H1 (cell line): ENCODE results near the gene SH3PXD2A. TPM values are rescaled to one million over a fixed set of nuclear protein-coding genes. Genes with fewer than 3 reads are reported as not detected.

Source experiments
- CTCF ChIA-PET: fragments of 300-600 bp; sonication (Branson Sonifier 250); formaldehyde crosslinking; loops from one replicate; lab custom pipeline; 2021; ENCODE audit not compliant: partially characterized antibody; lab: Charles Lee
- POLR2A ChIA-PET: fragments of 300-600 bp; sonication (Branson Sonifier 250); formaldehyde crosslinking; loops from one replicate; lab custom pipeline; 2021; ENCODE audit warnings: inconsistent platforms; ENCODE audit not compliant: partially characterized antibody; lab: Charles Lee
- DNase-seq, 2 experiments: peaks; one replicate each; pipeline versions ENCODE4 v3.0.0 to v3.0.0-alpha.2; 2010 to 2022; ENCODE audit warnings: low spot score in 2 of 2, low read depth in 1 of 2, mixed read lengths in 1 of 2
- FAIRE-seq: peaks from 2 replicates; lab custom pipeline; 2011; peaks lifted over from hg19 to GRCh38; lab: Jason Lieb, UNC
- H2AFZ ChIP-seq: 2 replicates; pipeline ENCODE4 v1.8.1; 2012; ENCODE audit warnings: low read length, inconsistent platforms
- H2AK5ac ChIP-seq: 2 replicates; pipeline ENCODE4 v1.6.1; 2013; ENCODE audit warnings: low read depth, low read length
- H2BK120ac ChIP-seq: replicated peaks from 2 replicates; pipeline ENCODE3; 2013; ENCODE audit warnings: low read depth, low read length, inconsistent platforms
- H2BK12ac ChIP-seq: 2 replicates; pipeline ENCODE4 v1.6.1; 2013; ENCODE audit warnings: low read depth, low read length
- H2BK15ac ChIP-seq: 2 replicates; pipeline ENCODE4 v1.6.1; 2013; ENCODE audit warnings: low read length
- H2BK20ac ChIP-seq: 2 replicates; pipeline ENCODE4 v1.6.1; 2013; ENCODE audit warnings: low read length
- H2BK5ac ChIP-seq: 2 replicates; pipeline ENCODE4 v1.6.1; 2013; ENCODE audit warnings: low read depth, low read length
- H3K14ac ChIP-seq: 2 replicates; pipeline ENCODE4 v1.6.1; 2013; ENCODE audit warnings: inconsistent platforms; ENCODE audit not compliant: insufficient read length
- H3K18ac ChIP-seq: 2 replicates; pipeline ENCODE4 v1.6.1; 2013; ENCODE audit warnings: low read length; ENCODE audit errors: extremely low read depth
- H3K23ac ChIP-seq: 2 replicates; pipeline ENCODE4 v1.6.1; 2013; ENCODE audit warnings: inconsistent platforms; ENCODE audit not compliant: insufficient read length
- H3K23me2 ChIP-seq: 2 replicates; pipeline ENCODE4 v1.6.1; 2013; ENCODE audit warnings: low read depth, low read length
- H3K27ac ChIP-seq: 2 replicates; pipeline ENCODE4 v1.6.1; 2011; ENCODE audit warnings: low read depth, low read length, inconsistent platforms
- H3K27me3 ChIP-seq, 4 experiments: replicated peaks in 1 of 4; 1 replicate in 1 of 4; 2 replicates in 3 of 4; pipeline versions ENCODE4 v1.6.1 to v1.8.1; 2011 to 2013; ENCODE audit warnings: low read length in 3 of 4, mild to moderate bottlenecking in 3 of 4, inconsistent platforms in 2 of 4, mixed read lengths in 2 of 4, moderate library complexity in 1 of 4; ENCODE audit not compliant: control insufficient read depth in 3 of 4, insufficient read depth in 3 of 4; ENCODE audit errors: extremely low read depth in 1 of 4
- H3K36me3 ChIP-seq, 4 experiments: 2 replicates each; pipeline versions ENCODE4 v1.6.1 to v1.8.1; 2011 to 2013; ENCODE audit warnings: mild to moderate bottlenecking in 4 of 4, low read length in 3 of 4, moderate library complexity in 2 of 4, control low read depth in 1 of 4, inconsistent platforms in 1 of 4; ENCODE audit not compliant: insufficient read depth in 4 of 4, control insufficient read depth in 2 of 4
- H3K4ac ChIP-seq: replicated peaks from 2 replicates; pipeline ENCODE3; 2013; ENCODE audit warnings: low read length, low read depth, mixed read lengths, inconsistent platforms; ENCODE audit not compliant: insufficient read length
- H3K4me1 ChIP-seq, 4 experiments: replicated peaks in 1 of 4; 1 replicate in 1 of 4; 2 replicates in 3 of 4; pipeline versions ENCODE4 v1.6.1 to v1.8.1; 2011 to 2013; ENCODE audit warnings: low read length in 3 of 4, inconsistent platforms in 2 of 4, mixed read lengths in 1 of 4; ENCODE audit not compliant: insufficient read depth in 4 of 4, control insufficient read depth in 3 of 4
- H3K4me2 ChIP-seq, 2 experiments: 2 replicates each; pipeline versions ENCODE4 v1.6.1 to v1.8.1; 2011 to 2013; ENCODE audit warnings: low read depth in 2 of 2, low read length in 2 of 2, control low read depth in 1 of 2, inconsistent platforms in 1 of 2, mild to moderate bottlenecking in 1 of 2; ENCODE audit not compliant: insufficient read depth in 1 of 2
- H3K4me3 ChIP-seq, 4 experiments: fragments of 200-600, 300-600 bp in 1 of 4; sonication (generic), shearing (Covaris generic), sonication (Bioruptor Twin) in 1 of 4; 2 replicates each; pipeline versions ENCODE4 v1.5.1 to v1.8.1; 2011 to 2016; ENCODE audit warnings: low read length in 4 of 4, low read depth in 3 of 4, control low read depth in 2 of 4, inconsistent platforms in 2 of 4, mild to moderate bottlenecking in 2 of 4, mixed read lengths in 1 of 4, moderate library complexity in 1 of 4; ENCODE audit not compliant: insufficient read depth in 2 of 4; ENCODE audit errors: extremely low read depth in 1 of 4
- H3K56ac ChIP-seq: replicated peaks from 2 replicates; pipeline ENCODE3; 2013; ENCODE audit warnings: low read depth, mild to moderate bottlenecking, mixed read lengths, low read length, inconsistent platforms; ENCODE audit not compliant: insufficient read length
- H3K79me1 ChIP-seq: 2 replicates; pipeline ENCODE4 v1.6.1; 2013; ENCODE audit warnings: low read depth, low read length, control low read depth
- H3K79me2 ChIP-seq, 2 experiments: 2 replicates each; pipeline versions ENCODE4 v1.6.1 to v1.8.1; 2012 to 2013; ENCODE audit warnings: low read length in 2 of 2, mild to moderate bottlenecking in 2 of 2, inconsistent platforms in 1 of 2; ENCODE audit not compliant: insufficient read depth in 2 of 2, control insufficient read depth in 1 of 2
- H3K9ac ChIP-seq, 4 experiments: replicated peaks in 1 of 4; 1 replicate in 1 of 4; 2 replicates in 3 of 4; pipeline versions ENCODE4 v1.6.1 to v1.8.1; 2011 to 2013; ENCODE audit warnings: low read depth in 3 of 4, low read length in 3 of 4, control low read depth in 2 of 4, mild to moderate bottlenecking in 2 of 4, moderate library complexity in 2 of 4, inconsistent platforms in 1 of 4; ENCODE audit errors: extremely low read depth in 1 of 4
- H3K9me3 ChIP-seq, 2 experiments: 2 replicates each; pipeline versions ENCODE4 v1.6.1 to v1.8.1; 2012 to 2013; ENCODE audit warnings: mild to moderate bottlenecking in 2 of 2, moderate library complexity in 2 of 2, control low read depth in 1 of 2, inconsistent platforms in 1 of 2, low read depth in 1 of 2, low read length in 1 of 2, mixed read lengths in 1 of 2; ENCODE audit not compliant: insufficient read depth in 2 of 2
- H4K20me1 ChIP-seq, 2 experiments: replicated peaks in 1 of 2; 2 replicates each; pipeline versions ENCODE3 to v1.8.1; 2011 to 2013; ENCODE audit warnings: inconsistent platforms in 2 of 2, low read length in 2 of 2, mild to moderate bottlenecking in 1 of 2; ENCODE audit not compliant: insufficient read depth in 2 of 2, control insufficient read depth in 1 of 2
- H4K5ac ChIP-seq: 2 replicates; pipeline ENCODE4 v1.6.1; 2013; ENCODE audit warnings: low read length, low read depth, mixed read lengths, inconsistent platforms; ENCODE audit not compliant: insufficient read length
- H4K8ac ChIP-seq: 2 replicates; pipeline ENCODE4 v1.8.0; 2013; ENCODE audit warnings: mild to moderate bottlenecking, moderate library complexity, low read length, inconsistent platforms; ENCODE audit not compliant: insufficient read depth; ENCODE audit errors: extremely low read depth
- H4K91ac ChIP-seq: replicated peaks from 2 replicates; pipeline ENCODE3; 2013; ENCODE audit warnings: low read length, mixed read lengths, inconsistent platforms; ENCODE audit not compliant: insufficient read length
- ASH2L ChIP-seq: fragments of 200-600, 300-600 bp; sonication (generic); IDR thresholded peaks from one replicate; pipeline ENCODE4 v1.7.1; 2017; ENCODE audit warnings: low read length
- E2F6 ChIP-seq: IDR thresholded peaks from 2 replicates; pipeline ENCODE4 v1.6.1; 2012; ENCODE audit warnings: inconsistent platforms
- EP300 ChIP-seq, 2 experiments: IDR thresholded peaks; 1 replicate in 1 of 2; 2 replicates in 1 of 2; pipeline ENCODE4 v1.6.1; 2011 to 2012; ENCODE audit warnings: low read depth in 2 of 2, low read length in 2 of 2, mild to moderate bottlenecking in 2 of 2, borderline replicate concordance in 1 of 2, inconsistent platforms in 1 of 2, moderate library complexity in 1 of 2
- HDAC2 ChIP-seq, 2 experiments: fragments of 300-600 bp in 1 of 2; sonication (generic) in 1 of 2; IDR thresholded peaks; 2 replicates each; pipeline ENCODE4 v1.6.1; 2011 to 2012; ENCODE audit warnings: low read depth in 2 of 2, low read length in 2 of 2, mild to moderate bottlenecking in 2 of 2, moderate library complexity in 2 of 2, borderline replicate concordance in 1 of 2, inconsistent platforms in 1 of 2
- RNF2 ChIP-seq: fragments of 200-900, 300-1000 bp; sonication (generic); IDR thresholded peaks from 2 replicates; pipeline ENCODE4 v1.7.1; 2016; ENCODE audit warnings: borderline replicate concordance, low read depth, mild to moderate bottlenecking, antibody characterized with exemption, low read length; ENCODE audit not compliant: poor library complexity, severe bottlenecking; ENCODE audit errors: missing control alignments
- SAP30 ChIP-seq: fragments of 300-600 bp; sonication (generic); IDR thresholded peaks from 2 replicates; pipeline ENCODE4 v1.7.1; 2012; ENCODE audit warnings: low read length, moderate library complexity, mild to moderate bottlenecking, inconsistent platforms; ENCODE audit not compliant: insufficient read depth, insufficient replicate concordance
- TAF7 ChIP-seq: optimal IDR thresholded peaks from 2 replicates; pipeline ENCODE3; 2011; ENCODE audit warnings: low read depth, mild to moderate bottlenecking, inconsistent platforms, low read length, moderate library complexity, borderline replicate concordance
- TCF12 ChIP-seq: IDR thresholded peaks from 2 replicates; pipeline ENCODE4 v1.6.1; 2011; ENCODE audit warnings: low read depth, mild to moderate bottlenecking, low read length
- TEAD4 ChIP-seq: IDR thresholded peaks from 2 replicates; pipeline ENCODE4 v1.6.1; 2012; ENCODE audit warnings: low read depth, low read length, inconsistent platforms, mixed read lengths
- USF2 ChIP-seq: IDR thresholded peaks from 2 replicates; pipeline ENCODE4 v1.6.1; 2011; ENCODE audit warnings: low read length, improper control_type of control experiment
- WGBS, 2 experiments: shearing (Covaris generic) in 1 of 2; methylation state at CpG; one replicate each; pipeline versions ENCODE4 v1.1.6 to v1.1.7; 2013 to 2015; ENCODE audit warnings: low lambda C conversion rate in 2 of 2, mixed read lengths in 2 of 2, inconsistent platforms in 1 of 2, low coverage in 1 of 2, missing lambda C conversion rate in 1 of 2; ENCODE audit not compliant: insufficient replicate concordance in 2 of 2, insufficient coverage in 1 of 2, insufficient read length in 1 of 2; ENCODE audit errors: extremely low coverage in 1 of 2, missing lambda C conversion rate in 1 of 2; 5-methylcytosine and 5-hydroxymethylcytosine counted together
- polyA plus RNA-seq, 7 experiments: library from polyadenylated mRNA; depleted of rRNA in 3 of 7; stranded (reverse) in 5 of 7; unstranded in 2 of 7; fragments of >200 nt in 5 of 7; fragments of 200-250 nt in 2 of 7; gene quantifications; 1 replicate in 5 of 7; 2 replicates in 1 of 7; 4 replicates in 1 of 7; pipeline versions ENCODE4 v1.2.1 to v1.2.3, GENCODE V29; 2011 to 2013; ENCODE audit warnings: missing spikeins in 2 of 7, mixed read lengths in 2 of 7
- total RNA-seq: library from RNA; stranded (reverse); fragmentation: NEBNext Ultra II Directional; extraction: Animal tissue kit (Norgen Biotek cat#: 25700); gene quantifications from 2 replicates; pipeline ENCODE4 v1.2.1, GENCODE V29; 2021

SH3PXD2A gene
- total and polyA plus RNA-seq, 2 of the 8 experiments (the other 6 are each of a cell fraction or from before 2014, with no cell fraction given) = 5.4 to 16.3 TPM

GRCh38 chr10:103568505-103568904, 286.9 kb downstream of the SH3PXD2A start:
- TF ChIP-seq RNF2 (no peak), HDAC2 (IDR thresholded peaks at IDR 0.05; ENCODE audit: borderline replicate concordance in 1 of 2, low read depth in 2 of 2, low read length in 2 of 2) (no peak), E2F6 (no peak), EP300 (IDR thresholded peaks at IDR 0.05; ENCODE audit: borderline replicate concordance in 1 of 2, low read depth in 2 of 2, low read length in 2 of 2) (no peak), TCF12 (no peak), TEAD4 (no peak), USF2 (no peak), SAP30 (no peak), TAF7 (no peak), ASH2L (no peak)
- TF ChIP-seq, all 59 proteins: peak for 0
- POLR2A ChIA-PET = no interaction called here

More at GRCh38 chr10:103568505-103568904, 286.9 kb downstream of the SH3PXD2A start:
- Histone ChIP-seq H2AK5ac (no peak overlapping the region), H3K9me3 (no peaks in the 10 kb centered on the region), H3K27ac (no peak overlapping the region), H4K20me1 (no peaks in the 10 kb centered on the region), H3K79me2 (no peaks in the 10 kb centered on the region), H3K4me1 (no peaks in the 10 kb centered on the region; a peak in 1 of 7 replicates), H2AFZ (no peak overlapping the region), H2BK15ac (no peak overlapping the region), H3K4ac (no peak overlapping the region), H3K9ac (no peak overlapping the region), H2BK5ac (no peak overlapping the region), H4K91ac (no peak overlapping the region), H3K4me2 (no peak overlapping the region), H3K23ac (no peak overlapping the region), H4K5ac (no peak overlapping the region), H2BK12ac (no peak overlapping the region), H3K18ac (no peak overlapping the region), H2BK120ac (no peak overlapping the region), H3K56ac (no peak overlapping the region), H3K14ac (no peak overlapping the region), H2BK20ac (no peak overlapping the region), H4K8ac (no peak overlapping the region), H3K79me1 (no peaks in the 10 kb centered on the region), H3K23me2 (no peaks in the 10 kb centered on the region), H3K4me3 (no peak overlapping the region), H3K36me3 (no peaks in the 10 kb centered on the region), H3K27me3 (no peaks in the 10 kb centered on the region)
- CTCF ChIA-PET = interaction anchor here (2.1 to 8.0 kb wide), 3 partner anchors 9 to 25 kb away, joined by 6 to 134 read pairs (median 19); no protein-coding TSS in a partner anchor
- DNase-seq = no peak
- no peak for FAIRE-seq
- whole genome bisulfite sequencing, 2 experiments = 91% methylated on average over 5 of the region's 5 CpGs; no CpG with 5 or more reads in 1 of the 2 experiments
